OCI-LY1 (cell line): ENCODE data around the gene JAKMIP1.

Source experiments
- H2AFZ ChIP-seq: fragments of 200-600 bp; sonication (generic), shearing (Covaris generic); 2 replicates; pipeline ENCODE4 v1.6.0; 2014; ENCODE audit warnings: antibody characterized with exemption, mild to moderate bottlenecking, low read length
- H3F3A ChIP-seq: fragments of 200-600 bp; sonication (generic), shearing (Covaris generic); 2 replicates; pipeline ENCODE4 v1.6.0; 2014; ENCODE audit warnings: mild to moderate bottlenecking, antibody characterized with exemption, low read length, moderate library complexity; ENCODE audit not compliant: insufficient read depth
- H3K27ac ChIP-seq: fragments of 200-600 bp; sonication (generic); 2 replicates; pipeline ENCODE4 v1.5.1; 2014; ENCODE audit warnings: low read length, mixed run types, mild to moderate bottlenecking, low read depth; ENCODE audit not compliant: poor library complexity, severe bottlenecking
- H3K27me3 ChIP-seq: fragments of 200-600 bp; sonication (generic); 2 replicates; pipeline ENCODE4 v1.6.0; 2014; ENCODE audit warnings: antibody characterized with exemption, mild to moderate bottlenecking, low read length, moderate library complexity; ENCODE audit not compliant: insufficient read depth
- H3K36me3 ChIP-seq: fragments of 200-600 bp; sonication (generic); 2 replicates; pipeline ENCODE4 v1.6.1; 2014; ENCODE audit warnings: mild to moderate bottlenecking, antibody characterized with exemption, low read length, moderate library complexity, mixed read lengths; ENCODE audit not compliant: insufficient read depth
- H3K4me1 ChIP-seq: fragments of 200-600 bp; sonication (generic); 2 replicates; pipeline ENCODE4 v1.5.1; 2014; ENCODE audit warnings: mild to moderate bottlenecking, low read length, moderate library complexity; ENCODE audit not compliant: insufficient read depth, severe bottlenecking
- H3K4me2 ChIP-seq: fragments of 200-600 bp; sonication (generic), shearing (Covaris generic); 2 replicates; pipeline ENCODE4 v1.6.1; 2014; ENCODE audit warnings: low read length
- H3K4me3 ChIP-seq: fragments of 200-600 bp; sonication (generic); 2 replicates; pipeline ENCODE4 v1.5.1; 2014; ENCODE audit warnings: low read length, low read depth, mild to moderate bottlenecking, mixed read lengths; ENCODE audit not compliant: poor library complexity, severe bottlenecking
- H3K79me2 ChIP-seq: fragments of 200-600 bp; shearing (Covaris generic); 2 replicates; pipeline ENCODE4 v1.6.1; 2016; ENCODE audit warnings: mixed run types, low read length, mixed read lengths; ENCODE audit not compliant: insufficient read depth
- H3K9ac ChIP-seq: fragments of 200-600 bp; sonication (generic), shearing (Covaris generic); 2 replicates; pipeline ENCODE4 v1.6.1; 2014; ENCODE audit warnings: mild to moderate bottlenecking, low read length, mixed read lengths
- H3K9me2 ChIP-seq: fragments of 200-600 bp; sonication (generic), shearing (Covaris generic); 2 replicates; pipeline ENCODE4 v1.6.1; 2014; ENCODE audit warnings: low read depth, mild to moderate bottlenecking, low read length, mixed read lengths
- H3K9me3 ChIP-seq: fragments of 200-600 bp; shearing (Covaris generic); 2 replicates; pipeline ENCODE4 v1.6.1; 2014; ENCODE audit warnings: low read length, mixed read lengths
- H4K20me1 ChIP-seq: fragments of 200-600 bp; sonication (generic), shearing (Covaris generic); 2 replicates; pipeline ENCODE4 v1.6.0; 2016; ENCODE audit warnings: mild to moderate bottlenecking, low read length; ENCODE audit not compliant: insufficient read depth
- CTCF ChIP-seq: fragments of 200-600 bp; sonication (generic), shearing (Covaris generic); IDR thresholded peaks from 2 replicates; pipeline ENCODE4 v1.5.1; 2017; ENCODE audit warnings: mild to moderate bottlenecking, antibody characterized with exemption, low read length, moderate library complexity, mixed read lengths
- EZH2 ChIP-seq: fragments of 200-600 bp; sonication (generic), shearing (Covaris generic); IDR thresholded peaks from 2 replicates; pipeline ENCODE4 v1.8.0; 2017; ENCODE audit warnings: borderline replicate concordance, mixed run types, mild to moderate bottlenecking, antibody characterized with exemption, low read length, moderate library complexity, mixed read lengths

The JAKMIP1 gene

GRCh38 chr4:5982156-5982973, 218.0 kb downstream of the JAKMIP1 start:
- no peaks in the 10 kb centered on the region for H3F3A ChIP-seq
- H2AFZ ChIP-seq: no peak overlapping the region
- no peaks in the 10 kb centered on the region for H3K4me1 ChIP-seq
- no peak for TF ChIP-seq CTCF
- no peak for TF ChIP-seq EZH2
- no peak overlapping the region for H3K9ac ChIP-seq
- no peaks in the 10 kb centered on the region for H3K9me2 ChIP-seq
- no peak overlapping the region for H3K27ac ChIP-seq
- H3K9me3 ChIP-seq: no peaks in the 10 kb centered on the region
- no peak overlapping the region for H3K4me3 ChIP-seq
- H4K20me1 ChIP-seq: no peaks in the 10 kb centered on the region
- no peaks in the 10 kb centered on the region for H3K27me3 ChIP-seq
- no peaks in the 10 kb centered on the region for H3K79me2 ChIP-seq
- no peak overlapping the region for H3K4me2 ChIP-seq
- no peaks in the 10 kb centered on the region for H3K36me3 ChIP-seq

GRCh38 chr4:5980436-5981155, 219.8 kb downstream of the JAKMIP1 start:
- H3K27me3 ChIP-seq: no peaks in the 10 kb centered on the region
- H3F3A ChIP-seq: no peaks in the 10 kb centered on the region
- H3K36me3 ChIP-seq: no peaks in the 10 kb centered on the region
- H3K4me2 ChIP-seq: no peak overlapping the region
- no peaks in the 10 kb centered on the region for H3K9me3 ChIP-seq
- no peak overlapping the region for H2AFZ ChIP-seq
- no peaks in the 10 kb centered on the region for H3K9me2 ChIP-seq
- no peaks in the 10 kb centered on the region for H3K79me2 ChIP-seq
- TF ChIP-seq CTCF (no peak), EZH2 (no peak)
- H3K27ac ChIP-seq: no peak overlapping the region
- no peak overlapping the region for H3K9ac ChIP-seq
- no peaks in the 10 kb centered on the region for H3K4me1 ChIP-seq
- H3K4me3 ChIP-seq: no peak overlapping the region
- H4K20me1 ChIP-seq: no peaks in the 10 kb centered on the region

- H3K79me2 ChIP-seq: no peaks in the 10 kb centered on the region
These were observed 220.4 kb downstream of the JAKMIP1 start for GRCh38 chr4:5979981-5980380.

More at GRCh38 chr4:5979981-5980380, 220.4 kb downstream of the JAKMIP1 start:
- no peak overlapping the region for H3K4me3 ChIP-seq
- H3K9me2 ChIP-seq: no peaks in the 10 kb centered on the region
- H3K9me3 ChIP-seq: no peaks in the 10 kb centered on the region
- no peak overlapping the region for H2AFZ ChIP-seq
- no peak overlapping the region for H3K27ac ChIP-seq
- H3K27me3 ChIP-seq: no peaks in the 10 kb centered on the region
- H3K36me3 ChIP-seq: no peaks in the 10 kb centered on the region
- TF ChIP-seq EZH2: no peak
- no peak for TF ChIP-seq CTCF
- H3K9ac ChIP-seq: no peak overlapping the region
- H3K4me1 ChIP-seq: no peaks in the 10 kb centered on the region
- no peaks in the 10 kb centered on the region for H4K20me1 ChIP-seq
- H3K4me2 ChIP-seq: no peak overlapping the region
- H3F3A ChIP-seq: no peaks in the 10 kb centered on the region
